ENCODE data around the gene PNMA3. TPM values are rescaled to one million over a fixed set of nuclear protein-coding genes. Genes with fewer than 3 reads are reported as not detected.
A peak's percentile ranks its signal among the peaks of the same experiment; 100 is the strongest.
"Not testable (repeated sequence)": the region's sequence is repeated elsewhere in the genome, so short reads cannot be mapped to it uniquely, and the experiment has no call there.

The PNMA3 gene
- total RNA-seq, 2 experiments from 2014 or later: 0.54 to 0.75 TPM

- ChIA-PET POLR2A (interaction anchor here (0.9 kb wide), 1 partner anchor 29 kb away, joined by 6 read pairs; no protein-coding TSS in a partner anchor), CTCF (no interaction called here)
- no peak for ATAC-seq
- Mint-ChIP-seq H3K27me3 (peaks cover 6% of the 10 kb centered on the region), H3K36me3 (ENCODE audit: low read depth) (no peaks in the 10 kb centered on the region), H3K4me3 (no peak overlapping the region), H3K4me1 (no peaks in the 10 kb centered on the region), H3K27ac (no peak overlapping the region), H3K9me3 (ENCODE audit: low read depth) (no peaks in the 10 kb centered on the region)
- no peak for DNase-seq
- intact Hi-C loops (cut with DNase I, micrococcal nuclease): no loop called here
Measured at GRCh38 chrX:153057281-153057680, 1.0 kb downstream of the PNMA3 start.

- CTCF ChIA-PET: interaction anchor here (0.6 kb wide), 1 partner anchor 27 kb away, joined by 3 read pairs; no protein-coding TSS in a partner anchor
- POLR2A ChIA-PET: no interaction called here
- H3K27me3 Mint-ChIP-seq: peaks cover 6% of the 10 kb centered on the region
- H3K4me3 Mint-ChIP-seq: no peak overlapping the region
- H3K9me3 Mint-ChIP-seq (ENCODE audit: low read depth): no peaks in the 10 kb centered on the region
- intact Hi-C loops (cut with DNase I, micrococcal nuclease): no loop called here
- H3K36me3 Mint-ChIP-seq (ENCODE audit: low read depth): no peaks in the 10 kb centered on the region
- H3K4me1 Mint-ChIP-seq: no peaks in the 10 kb centered on the region
- no peak for DNase-seq
- H3K27ac Mint-ChIP-seq: no peak overlapping the region
- ATAC-seq: no peak
Measured at GRCh38 chrX:153059191-153060094, 3.2 kb downstream of the PNMA3 start.

GRCh38 chrX:153060095-153060445, 3.8 kb downstream of the PNMA3 start:
- H3K4me3 Mint-ChIP-seq: no peak overlapping the region
- no peak for ATAC-seq
- intact Hi-C loops (cut with DNase I, micrococcal nuclease): no loop called here
- H3K27me3 Mint-ChIP-seq: peaks cover 6% of the 10 kb centered on the region
- no peak overlapping the region for H3K27ac Mint-ChIP-seq
- DNase-seq: no peak
- ChIA-PET CTCF (no interaction called here), POLR2A (no interaction called here)
- no peaks in the 10 kb centered on the region for H3K4me1 Mint-ChIP-seq
- H3K36me3 Mint-ChIP-seq (ENCODE audit: low read depth): no peaks in the 10 kb centered on the region
- no peaks in the 10 kb centered on the region for H3K9me3 Mint-ChIP-seq (ENCODE audit: low read depth)

DNA sequence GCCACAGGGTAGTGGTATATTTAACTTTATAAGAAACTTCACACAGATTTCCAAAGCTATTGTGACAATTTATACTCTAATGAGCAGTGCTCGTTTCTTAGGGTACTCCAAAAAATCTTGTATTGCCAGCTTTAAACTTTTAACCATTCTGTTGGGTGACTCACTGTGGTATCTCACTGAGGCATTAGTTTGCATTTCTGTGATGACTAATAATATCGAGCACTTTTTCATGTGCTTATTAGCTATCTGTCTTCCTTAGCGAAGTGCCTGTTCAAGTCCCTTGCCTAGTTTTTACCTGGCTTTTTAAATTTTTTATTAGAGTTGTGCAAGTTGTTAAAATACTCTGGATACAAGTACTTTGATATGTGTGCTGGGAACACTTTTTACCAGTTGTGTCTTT, 5.5 kb downstream of the PNMA3 start:
- ChIA-PET CTCF (interaction anchor here (0.7 kb wide), 1 partner anchor 362 kb away, joined by 4 read pairs; no protein-coding TSS in a partner anchor), POLR2A (interaction anchor here (0.7 kb wide), 1 partner anchor 24 kb away, joined by 3 read pairs; no protein-coding TSS in a partner anchor)
- ATAC-seq (no peak), DNase-seq (no peak)
- H3K4me1 Mint-ChIP-seq: no peaks in the 10 kb centered on the region
- no peaks in the 10 kb centered on the region for H3K36me3 Mint-ChIP-seq (ENCODE audit: low read depth)
- no peak overlapping the region for H3K4me3 Mint-ChIP-seq
- H3K27ac Mint-ChIP-seq: no peak overlapping the region
- H3K27me3 Mint-ChIP-seq: peaks cover 6% of the 10 kb centered on the region
- intact Hi-C loops (cut with DNase I, micrococcal nuclease): no loop called here
- H3K9me3 Mint-ChIP-seq (ENCODE audit: low read depth): no peaks in the 10 kb centered on the region

GRCh38 chrX:153063315-153063714, 7.0 kb downstream of the PNMA3 start:
- Mint-ChIP-seq H3K9me3 (ENCODE audit: low read depth) (no peaks in the 10 kb centered on the region), H3K27ac (no peak overlapping the region), H3K36me3 (ENCODE audit: low read depth) (no peaks in the 10 kb centered on the region), H3K4me3 (no peak overlapping the region), H3K27me3 (no peaks in the 10 kb centered on the region), H3K4me1 (no peaks in the 10 kb centered on the region)
- ATAC-seq: no peak
- no peak for DNase-seq
- ChIA-PET CTCF (interaction anchor here (0.6 kb wide), 1 partner anchor 465 kb away, joined by 3 read pairs; no protein-coding TSS in a partner anchor), POLR2A (no interaction called here)
- intact Hi-C loops (cut with DNase I, micrococcal nuclease): no loop called here

- ChIA-PET POLR2A (no interaction called here), CTCF (interaction anchor here (0.6 kb wide), 1 partner anchor 464 kb away, joined by 3 read pairs; no protein-coding TSS in a partner anchor)
- H3K4me3 Mint-ChIP-seq: no peak overlapping the region
- no peaks in the 10 kb centered on the region for H3K9me3 Mint-ChIP-seq (ENCODE audit: low read depth)
- H3K4me1 Mint-ChIP-seq: no peaks in the 10 kb centered on the region
- ATAC-seq (no peak), DNase-seq (no peak)
- H3K36me3 Mint-ChIP-seq (ENCODE audit: low read depth): no peaks in the 10 kb centered on the region
- intact Hi-C loops (cut with DNase I, micrococcal nuclease): no loop called here
- H3K27me3 Mint-ChIP-seq: no peaks in the 10 kb centered on the region
- H3K27ac Mint-ChIP-seq: no peak overlapping the region
Measured at GRCh38 chrX:153064061-153064460, 7.8 kb downstream of the PNMA3 start.

DNA sequence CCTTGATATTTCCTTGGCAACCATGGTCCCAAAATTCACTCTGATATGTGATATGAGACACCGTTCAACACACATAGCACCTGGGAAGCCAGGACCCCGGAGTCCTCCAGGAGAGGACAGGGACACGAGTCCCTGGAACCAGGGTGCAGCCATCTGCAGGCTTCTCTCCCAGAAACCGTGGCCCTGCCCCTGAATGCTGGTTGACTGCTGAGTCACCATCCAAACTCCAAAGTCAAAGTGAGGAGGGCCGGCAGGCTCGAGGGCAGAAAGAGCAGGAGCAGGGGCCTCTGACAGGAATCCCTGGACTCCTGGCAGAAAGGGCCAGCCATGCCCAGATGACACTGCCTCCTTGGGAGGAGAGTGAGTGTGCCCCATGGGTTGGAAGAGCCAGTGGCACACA, 9.1 kb downstream of the PNMA3 start:
- Mint-ChIP-seq H3K27me3 (no peaks in the 10 kb centered on the region), H3K27ac (no peak overlapping the region), H3K9me3 (ENCODE audit: low read depth) (no peaks in the 10 kb centered on the region), H3K4me1 (no peaks in the 10 kb centered on the region), H3K4me3 (no peak overlapping the region), H3K36me3 (ENCODE audit: low read depth) (no peaks in the 10 kb centered on the region)
- no peak for DNase-seq
- ChIA-PET POLR2A (no interaction called here), CTCF (no interaction called here)
- intact Hi-C loops (cut with DNase I, micrococcal nuclease): no loop called here
- no peak for ATAC-seq

DNA sequence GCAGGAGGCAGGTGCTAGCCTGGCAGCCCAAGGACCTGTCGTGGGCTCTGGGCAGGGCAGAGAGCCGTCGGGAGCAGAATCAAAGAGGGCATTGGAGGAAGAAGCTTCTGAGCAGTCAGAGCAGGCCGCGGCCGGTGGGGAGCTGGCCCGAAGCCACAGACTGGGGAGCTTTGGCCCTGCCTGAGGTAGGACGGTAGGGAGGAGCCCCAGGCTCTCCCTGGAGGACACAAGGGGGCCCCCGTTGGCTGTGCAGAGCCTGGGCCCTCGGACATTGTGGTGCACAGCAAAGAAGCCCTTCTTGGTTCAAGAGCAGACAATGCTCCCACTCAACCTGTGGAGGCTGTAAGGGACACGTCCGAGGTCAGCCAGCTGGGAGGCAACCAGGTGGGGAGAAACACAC, 10.1 kb downstream of the PNMA3 start:
- H3K4me1 Mint-ChIP-seq; H3K36me3 Mint-ChIP-seq (ENCODE audit: low read depth); H3K9me3 Mint-ChIP-seq (ENCODE audit: low read depth); DNase-seq; CTCF ChIA-PET; H3K4me3 Mint-ChIP-seq; ATAC-seq; H3K27me3 Mint-ChIP-seq; H3K27ac Mint-ChIP-seq; POLR2A ChIA-PET; intact Hi-C loops (cut with DNase I, micrococcal nuclease): not testable (repeated sequence)

GRCh38 chrX:153071909-153072583, 15.8 kb downstream of the PNMA3 start, which contains the start of gene PNMA6A:
Gene PNMA6A (plus strand): TSS chrX:153072454. CDS start chrX:153073063, 609 bp downstream.
- H3K27ac Mint-ChIP-seq; DNase-seq; H3K9me3 Mint-ChIP-seq (ENCODE audit: low read depth); intact Hi-C loops (cut with DNase I, micrococcal nuclease); H3K4me1 Mint-ChIP-seq; CTCF ChIA-PET; H3K4me3 Mint-ChIP-seq; POLR2A ChIA-PET; H3K27me3 Mint-ChIP-seq; H3K36me3 Mint-ChIP-seq (ENCODE audit: low read depth): not testable (repeated sequence)
- ATAC-seq: peak; percentile 86

DNA sequence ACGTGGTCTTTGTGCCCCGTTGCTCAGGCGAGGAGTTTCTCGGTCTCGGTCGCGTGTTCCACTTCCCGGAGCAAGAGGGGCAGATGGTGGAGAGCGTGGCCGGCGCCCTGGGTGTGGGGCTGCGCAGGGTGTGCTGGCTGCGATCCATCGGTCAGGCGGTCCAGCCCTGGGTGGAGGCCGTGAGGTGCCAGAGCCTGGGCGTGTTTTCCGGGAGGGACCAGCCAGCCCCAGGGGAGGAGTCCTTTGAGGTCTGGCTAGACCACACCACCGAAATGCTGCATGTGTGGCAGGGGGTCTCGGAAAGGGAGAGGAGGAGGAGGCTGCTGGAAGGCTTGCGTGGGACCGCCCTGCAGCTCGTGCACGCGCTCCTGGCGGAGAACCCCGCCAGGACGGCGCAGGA, 17.1 kb downstream of the PNMA3 start:
- POLR2A ChIA-PET; H3K27me3 Mint-ChIP-seq; intact Hi-C loops (cut with DNase I, micrococcal nuclease); ATAC-seq; H3K4me1 Mint-ChIP-seq; DNase-seq; H3K36me3 Mint-ChIP-seq (ENCODE audit: low read depth); H3K4me3 Mint-ChIP-seq; H3K27ac Mint-ChIP-seq; H3K9me3 Mint-ChIP-seq (ENCODE audit: low read depth); CTCF ChIA-PET: not testable (repeated sequence)

DNA sequence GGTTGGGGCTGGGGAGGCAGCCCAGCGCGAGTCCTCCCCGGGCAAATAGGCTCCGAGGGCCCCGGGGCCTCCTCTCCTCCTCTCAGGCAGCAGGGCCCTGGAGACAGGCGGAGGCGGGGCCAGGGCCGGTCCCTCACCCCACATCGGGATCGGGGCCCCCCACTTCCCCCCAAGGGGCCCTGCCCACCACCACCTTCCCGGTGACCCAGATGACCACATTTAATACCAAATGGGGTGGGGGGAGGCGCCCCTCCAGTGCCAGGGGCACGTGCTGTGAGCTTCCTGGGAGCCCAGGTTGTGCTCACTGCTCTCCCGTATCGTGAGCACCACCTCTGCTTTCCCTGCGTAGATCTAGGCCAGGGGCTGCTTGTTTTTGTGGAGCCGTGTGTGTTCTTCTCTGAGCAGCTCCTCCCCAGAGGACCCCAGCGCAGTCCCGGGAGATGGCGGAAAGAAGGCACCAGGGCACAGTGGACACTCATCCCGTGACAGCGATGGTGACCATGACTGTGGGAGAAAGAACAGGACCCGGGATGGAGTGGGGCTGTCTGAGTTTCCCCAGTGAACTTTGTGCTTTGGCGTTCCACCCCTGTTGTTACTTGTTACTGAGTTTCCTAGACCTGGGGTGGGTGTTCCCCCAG, 18.1 kb downstream of the PNMA3 start:
- Mint-ChIP-seq H3K9me3 (ENCODE audit: low read depth) (no peaks in the 10 kb centered on the region), H3K4me1 (no peaks in the 10 kb centered on the region), H3K4me3 (no peak overlapping the region), H3K36me3 (ENCODE audit: low read depth) (no peaks in the 10 kb centered on the region), H3K27ac (no peak overlapping the region), H3K27me3 (peaks cover 3% of the 10 kb centered on the region)
- ATAC-seq: no peak
- CTCF ChIA-PET: no interaction called here
- POLR2A ChIA-PET: no interaction called here
- no peak for DNase-seq
- intact Hi-C loops (cut with DNase I, micrococcal nuclease): no loop called here
